ENCODE measurements around the gene SARDH. TPM values are rescaled to one million over a fixed set of nuclear protein-coding genes. Genes with fewer than 3 reads are reported as not detected.
A peak's percentile ranks its signal among the peaks of the same experiment; 100 is the strongest.

The SARDH gene
- total and polyA plus RNA-seq, 7 experiments from 2014 or later, result 0.73 to 27.2 (median 11.0) TPM

DNA sequence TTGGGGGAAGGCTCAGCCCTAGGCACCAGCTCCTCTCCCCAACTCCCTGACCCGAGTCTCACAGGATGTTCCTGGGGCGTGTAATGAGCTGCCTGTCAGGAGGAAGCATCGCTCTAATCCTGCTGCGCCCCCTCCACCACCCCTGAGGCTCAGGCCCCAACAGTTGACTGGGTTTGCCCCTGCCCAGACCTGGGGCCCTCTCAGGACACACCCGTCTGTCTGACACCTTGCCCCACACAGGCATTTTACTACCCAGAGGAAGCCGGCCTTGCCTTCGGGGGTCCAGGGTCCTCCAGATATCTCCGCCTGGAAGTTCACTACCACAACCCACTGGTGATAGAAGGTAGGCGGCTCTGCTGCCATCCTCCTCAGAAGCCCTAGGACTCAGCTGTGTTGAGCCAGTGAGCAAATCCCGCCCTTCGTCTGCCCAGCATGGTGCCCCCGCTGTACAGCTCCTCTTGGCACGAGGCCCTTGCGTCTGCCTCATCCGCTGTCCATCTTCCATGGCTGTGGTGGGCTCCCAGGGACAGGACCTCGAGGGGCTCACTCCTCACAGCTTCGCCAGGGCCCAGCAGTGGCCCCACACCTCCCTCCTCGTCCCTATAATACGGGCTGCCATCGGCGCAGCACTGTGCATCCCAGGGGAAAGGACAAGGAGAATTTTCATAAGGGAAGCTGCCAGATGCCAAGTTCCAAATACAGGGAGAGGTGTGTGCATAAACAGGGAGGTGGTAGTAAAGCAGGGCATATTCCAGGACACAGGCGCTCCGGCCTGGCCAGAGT is 94.0 kb downstream of the SARDH start:
- peak overlapping the region in 1 of 9 donors; percentile 14 for H3K27ac Mint-ChIP-seq
- Histone ChIP-seq H3K36me3 (ENCODE audit: control insufficient read depth in 2 of 3, insufficient read depth in 3 of 3, low read length in 3 of 3) (no peaks in the 10 kb centered on the region), H3K27ac (ENCODE audit: low read depth, low read length) (no peak overlapping the region), H3K27me3 (ENCODE audit: control insufficient read depth in 2 of 2, insufficient read depth in 2 of 2, low read length in 2 of 2) (no peaks in the 10 kb centered on the region), H3K4me1 (ENCODE audit: control insufficient read depth in 2 of 2, insufficient read depth in 2 of 2, low read length in 2 of 2) (no peaks in the 10 kb centered on the region), H3K9me3 (ENCODE audit: control insufficient read depth in 2 of 3, low read length in 3 of 3) (no peaks in the 10 kb centered on the region), H3K4me3 (ENCODE audit: low read length) (no peak overlapping the region)
- ChIA-PET POLR2A (no interaction called here), CTCF (interaction anchor here (0.9 kb wide), 1 partner anchor 9 kb away, joined by 3 read pairs; no protein-coding TSS in a partner anchor)
- DNase-seq (no peak), ATAC-seq (no peak)
- no peak overlapping the region for H3K4me3 Mint-ChIP-seq
- H3K4me1 Mint-ChIP-seq, result peaks cover 0 to 13% (median 8%) of the 10 kb centered on the region in 7 donors
- peaks cover 0 to 2% (median 0%) of the 10 kb centered on the region in 5 donors for H3K27me3 Mint-ChIP-seq
- no peaks in the 10 kb centered on the region for H3K36me3 Mint-ChIP-seq
- intact Hi-C loops (cut with micrococcal nuclease), result no loop called here
- no peaks in the 10 kb centered on the region for H3K9me3 Mint-ChIP-seq

DNA sequence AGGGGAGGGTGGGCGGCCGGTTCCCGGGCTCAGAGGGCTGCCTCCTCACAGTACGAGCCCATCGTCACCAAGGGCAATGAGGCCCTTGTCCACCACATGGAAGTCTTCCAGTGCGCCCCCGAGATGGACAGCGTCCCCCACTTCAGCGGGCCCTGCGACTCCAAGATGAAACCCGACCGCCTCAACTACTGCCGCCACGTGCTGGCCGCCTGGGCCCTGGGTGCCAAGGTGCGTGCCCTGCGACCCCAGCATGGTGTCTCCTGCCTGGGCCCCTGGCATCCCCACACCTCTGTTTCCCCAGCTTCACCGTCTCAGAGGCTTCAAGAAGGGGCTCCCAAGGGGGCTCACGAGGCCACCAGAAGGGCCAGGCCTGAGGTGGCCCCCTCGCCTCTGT is 94.8 kb downstream of the SARDH start:
- Mint-ChIP-seq H3K36me3 (no peaks in the 10 kb centered on the region), H3K4me1 (peaks cover 0 to 13% (median 8%) of the 10 kb centered on the region in 7 donors), H3K9me3 (no peaks in the 10 kb centered on the region), H3K4me3 (no peak overlapping the region), H3K27me3 (peaks cover 0 to 2% (median 0%) of the 10 kb centered on the region in 5 donors), H3K27ac (no peak overlapping the region)
- Histone ChIP-seq H3K9me3 (ENCODE audit: control insufficient read depth in 2 of 3, low read length in 3 of 3) (no peaks in the 10 kb centered on the region), H3K4me3 (ENCODE audit: low read length) (no peak overlapping the region), H3K36me3 (ENCODE audit: control insufficient read depth in 2 of 3, insufficient read depth in 3 of 3, low read length in 3 of 3) (no peaks in the 10 kb centered on the region), H3K27ac (ENCODE audit: low read depth, low read length) (no peak overlapping the region), H3K4me1 (ENCODE audit: control insufficient read depth in 2 of 2, insufficient read depth in 2 of 2, low read length in 2 of 2) (no peaks in the 10 kb centered on the region), H3K27me3 (ENCODE audit: control insufficient read depth in 2 of 2, insufficient read depth in 2 of 2, low read length in 2 of 2) (no peaks in the 10 kb centered on the region)
- intact Hi-C loops (cut with micrococcal nuclease), result no loop called here
- ChIA-PET POLR2A (no interaction called here), CTCF (no interaction called here)
- ATAC-seq, result no peak
- DNase-seq, result no peak

DNA sequence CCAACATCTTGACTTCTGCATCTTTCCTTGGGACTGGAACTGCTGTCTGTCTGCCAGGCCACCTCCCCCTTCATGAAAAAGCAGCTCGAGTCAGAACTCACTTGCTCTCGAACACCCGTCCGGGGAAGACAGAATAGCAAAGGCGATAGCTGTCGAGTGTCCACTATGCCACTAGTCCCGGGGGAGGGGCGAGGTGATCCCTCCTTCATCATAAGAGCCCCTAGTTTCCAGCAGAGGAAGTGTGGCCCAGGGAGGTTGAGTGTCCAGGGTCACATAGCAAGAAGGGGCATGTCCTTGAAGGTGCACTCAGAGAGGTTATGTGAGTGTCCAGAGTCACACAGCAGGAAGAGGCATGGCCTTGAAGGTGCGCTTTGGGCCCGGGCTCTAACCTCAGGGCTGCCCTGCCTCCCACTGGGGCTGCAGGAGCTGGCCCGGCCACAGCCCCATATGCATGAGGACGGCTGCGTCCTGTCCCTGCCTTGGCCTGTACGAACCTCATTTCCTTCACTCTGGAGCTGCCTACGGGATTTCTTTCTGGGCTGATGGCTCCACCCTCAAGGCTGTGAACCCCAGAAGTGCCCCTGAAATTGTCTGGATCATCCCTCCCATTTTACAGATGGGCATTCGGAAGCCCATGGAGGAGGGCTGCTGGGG is 95.3 kb downstream of the SARDH start:
- intact Hi-C loops (cut with micrococcal nuclease), result no loop called here
- Mint-ChIP-seq H3K4me3 (no peak overlapping the region), H3K9me3 (no peaks in the 10 kb centered on the region), H3K27me3 (peaks cover 0 to 2% (median 0%) of the 10 kb centered on the region in 5 donors), H3K4me1 (peaks cover 0 to 13% (median 8%) of the 10 kb centered on the region in 7 donors), H3K27ac (no peak overlapping the region), H3K36me3 (no peaks in the 10 kb centered on the region)
- ChIA-PET CTCF (interaction anchor here (1.1 kb wide), 1 partner anchor 10 kb away, joined by 3 read pairs; no protein-coding TSS in a partner anchor), POLR2A (no interaction called here)
- DNase-seq, result no peak
- Histone ChIP-seq H3K4me1 (ENCODE audit: control insufficient read depth in 2 of 2, insufficient read depth in 2 of 2, low read length in 2 of 2) (no peaks in the 10 kb centered on the region), H3K9me3 (ENCODE audit: control insufficient read depth in 2 of 3, low read length in 3 of 3) (no peaks in the 10 kb centered on the region), H3K4me3 (ENCODE audit: low read length) (no peak overlapping the region), H3K27me3 (ENCODE audit: control insufficient read depth in 2 of 2, insufficient read depth in 2 of 2, low read length in 2 of 2) (no peaks in the 10 kb centered on the region), H3K27ac (ENCODE audit: low read depth, low read length) (no peak overlapping the region), H3K36me3 (ENCODE audit: control insufficient read depth in 2 of 3, insufficient read depth in 3 of 3, low read length in 3 of 3) (no peaks in the 10 kb centered on the region)
- no peak for ATAC-seq

DNA sequence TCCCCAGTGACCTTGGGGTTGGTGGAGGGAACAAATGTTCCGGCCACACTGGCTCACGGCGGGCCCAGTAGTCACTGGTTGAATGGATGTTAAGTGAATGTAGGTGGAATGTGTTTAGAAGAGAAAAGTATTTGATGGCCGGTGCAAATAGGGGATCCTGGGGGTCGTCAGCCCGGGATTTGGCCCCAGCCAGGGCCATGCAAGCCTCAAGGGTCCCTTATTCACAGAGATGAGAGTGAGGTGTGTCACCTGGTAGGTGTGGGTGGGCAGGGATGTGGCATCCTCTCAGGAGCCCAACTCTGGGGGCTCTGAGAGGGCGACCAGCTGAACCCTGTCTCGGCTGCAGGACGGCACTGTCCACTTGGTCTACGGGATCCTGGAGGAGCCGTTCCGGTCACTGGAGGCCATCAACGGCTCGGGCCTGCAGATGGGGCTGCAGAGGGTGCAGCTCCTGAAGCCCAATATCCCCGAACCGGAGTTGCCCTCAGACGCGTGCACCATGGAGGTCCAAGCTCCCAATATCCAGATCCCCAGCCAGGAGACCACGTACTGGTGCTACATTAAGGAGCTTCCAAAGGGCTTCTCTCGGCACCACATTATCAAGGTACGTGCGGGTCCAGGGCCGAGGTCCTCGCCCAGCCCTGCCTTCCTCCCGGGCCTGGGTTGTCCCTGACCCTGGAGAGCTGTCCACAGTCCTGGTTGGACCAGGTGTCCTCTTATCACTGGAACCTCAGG is 96.1 kb downstream of the SARDH start:
- Histone ChIP-seq H3K4me1 (ENCODE audit: control insufficient read depth in 2 of 2, insufficient read depth in 2 of 2, low read length in 2 of 2) (no peaks in the 10 kb centered on the region), H3K36me3 (ENCODE audit: control insufficient read depth in 2 of 3, insufficient read depth in 3 of 3, low read length in 3 of 3) (no peaks in the 10 kb centered on the region), H3K27ac (ENCODE audit: low read depth, low read length) (no peak overlapping the region), H3K27me3 (ENCODE audit: control insufficient read depth in 2 of 2, insufficient read depth in 2 of 2, low read length in 2 of 2) (no peaks in the 10 kb centered on the region), H3K9me3 (ENCODE audit: control insufficient read depth in 2 of 3, low read length in 3 of 3) (no peaks in the 10 kb centered on the region), H3K4me3 (ENCODE audit: low read length) (no peak overlapping the region)
- ATAC-seq (no peak), DNase-seq (no peak)
- CTCF ChIA-PET, result interaction anchor here (1.1 kb wide), 1 partner anchor 9 kb away, joined by 3 read pairs; no protein-coding TSS in a partner anchor
- Mint-ChIP-seq H3K27ac (no peak overlapping the region), H3K36me3 (no peaks in the 10 kb centered on the region), H3K9me3 (no peaks in the 10 kb centered on the region), H3K4me1 (peaks cover 0 to 8% (median 2%) of the 10 kb centered on the region in 7 donors), H3K4me3 (no peak overlapping the region), H3K27me3 (peaks cover 0 to 2% (median 0%) of the 10 kb centered on the region in 5 donors)
- intact Hi-C loops (cut with micrococcal nuclease), result no loop called here
- POLR2A ChIA-PET, result no interaction called here

DNA sequence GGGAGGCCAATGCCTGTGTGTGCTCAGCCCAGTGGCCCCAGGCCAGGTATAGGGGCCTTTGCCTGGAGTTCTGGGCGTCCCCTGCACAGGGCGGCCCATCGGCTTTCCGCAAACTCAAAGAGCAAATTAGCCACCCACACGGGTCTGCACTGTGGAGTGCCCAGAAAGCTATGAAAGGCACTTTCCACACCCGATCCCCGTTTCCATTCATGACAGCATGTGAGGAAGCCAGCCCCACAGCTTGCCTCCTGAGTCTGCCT is 96.8 kb downstream of the SARDH start:
- no peaks in the 10 kb centered on the region for H3K27me3 ChIP-seq (ENCODE audit: control insufficient read depth in 2 of 2, insufficient read depth in 2 of 2, low read length in 2 of 2)
- no peaks in the 10 kb centered on the region for H3K36me3 ChIP-seq (ENCODE audit: control insufficient read depth in 2 of 3, insufficient read depth in 3 of 3, low read length in 3 of 3)
- Mint-ChIP-seq H3K27ac (no peak overlapping the region), H3K4me1 (peaks cover 0 to 8% (median 0%) of the 10 kb centered on the region in 7 donors), H3K36me3 (no peaks in the 10 kb centered on the region), H3K4me3 (no peak overlapping the region), H3K27me3 (peaks cover 0 to 2% (median 0%) of the 10 kb centered on the region in 5 donors), H3K9me3 (no peaks in the 10 kb centered on the region)
- no peak for DNase-seq
- H3K4me1 ChIP-seq (ENCODE audit: control insufficient read depth in 2 of 2, insufficient read depth in 2 of 2, low read length in 2 of 2), result no peaks in the 10 kb centered on the region
- no peak overlapping the region for H3K27ac ChIP-seq (ENCODE audit: low read depth, low read length)
- no peaks in the 10 kb centered on the region for H3K9me3 ChIP-seq (ENCODE audit: control insufficient read depth in 2 of 3, low read length in 3 of 3)
- ChIA-PET CTCF (no interaction called here), POLR2A (no interaction called here)
- intact Hi-C loops (cut with micrococcal nuclease), result no loop called here
- no peak for ATAC-seq
- no peak overlapping the region for H3K4me3 ChIP-seq (ENCODE audit: low read length)

DNA sequence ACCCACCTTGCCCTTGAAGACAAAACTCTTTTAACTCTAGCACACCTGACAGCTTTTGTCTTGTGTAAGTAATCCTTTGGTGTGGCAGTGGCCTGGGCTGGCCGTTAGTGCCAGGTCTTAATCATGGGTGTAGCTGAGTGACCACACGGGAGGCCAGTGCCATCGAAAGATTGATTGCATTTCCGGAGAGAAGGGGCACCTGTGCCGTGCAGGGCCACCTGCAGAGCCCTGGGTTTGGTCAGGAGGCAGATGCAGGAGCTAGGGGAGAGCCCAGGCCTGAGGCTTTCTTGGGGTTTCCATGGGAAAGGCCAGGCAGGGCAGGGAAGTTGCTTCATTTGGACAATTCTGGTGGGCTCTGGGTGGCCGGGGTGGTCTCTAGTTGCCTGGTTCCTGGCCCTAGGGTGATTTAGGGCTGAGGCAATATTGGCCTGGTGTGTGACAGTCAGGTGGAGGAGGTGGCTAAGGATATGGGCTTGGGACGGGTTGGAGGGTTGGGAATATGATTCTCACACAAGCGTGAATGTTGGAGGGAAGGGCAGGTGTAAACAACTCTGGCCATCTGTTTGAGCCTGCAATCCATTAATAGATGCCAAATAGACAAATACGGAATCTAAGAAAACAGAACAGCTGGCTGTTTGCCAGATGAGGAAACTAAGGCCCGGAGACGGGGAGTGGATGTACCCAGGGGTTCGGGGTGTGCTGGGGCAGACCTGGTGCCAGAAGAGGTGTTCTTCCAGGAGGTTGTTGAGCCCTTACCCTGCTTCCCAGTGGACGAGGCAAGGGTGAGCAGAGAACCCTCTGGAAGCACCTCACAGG is 97.4 kb downstream of the SARDH start:
- no peaks in the 10 kb centered on the region for H3K4me1 ChIP-seq (ENCODE audit: control insufficient read depth in 2 of 2, insufficient read depth in 2 of 2, low read length in 2 of 2)
- Mint-ChIP-seq H3K36me3 (no peaks in the 10 kb centered on the region), H3K27me3 (no peaks in the 10 kb centered on the region), H3K4me3 (no peak overlapping the region), H3K9me3 (no peaks in the 10 kb centered on the region), H3K4me1 (peaks cover 0 to 8% (median 0%) of the 10 kb centered on the region in 7 donors), H3K27ac (peak overlapping the region in 1 of 9 donors; percentile 51)
- no peaks in the 10 kb centered on the region for H3K36me3 ChIP-seq (ENCODE audit: control insufficient read depth in 2 of 3, insufficient read depth in 3 of 3, low read length in 3 of 3)
- POLR2A ChIA-PET, result no interaction called here
- H3K27ac ChIP-seq (ENCODE audit: low read depth, low read length), result no peak overlapping the region
- intact Hi-C loops (cut with micrococcal nuclease), result no loop called here
- H3K9me3 ChIP-seq (ENCODE audit: control insufficient read depth in 2 of 3, low read length in 3 of 3), result no peaks in the 10 kb centered on the region
- DNase-seq, result no peak
- no peak for ATAC-seq
- CTCF ChIA-PET, result interaction anchor here (0.6 kb wide), 1 partner anchor 449 kb away, joined by 3 read pairs; no protein-coding TSS in a partner anchor
- H3K4me3 ChIP-seq (ENCODE audit: low read length), result no peak overlapping the region
- no peaks in the 10 kb centered on the region for H3K27me3 ChIP-seq (ENCODE audit: control insufficient read depth in 2 of 2, insufficient read depth in 2 of 2, low read length in 2 of 2)
